ENCODE results near the gene DPY19L1. TPM values are rescaled to one million over a fixed set of nuclear protein-coding genes. Genes with fewer than 3 reads are reported as not detected.
"Not testable (repeated sequence)": the region's sequence is repeated elsewhere in the genome, so short reads cannot be mapped to it uniquely, and the experiment has no call there.

DPY19L1 gene
- polyA plus RNA-seq, 10 donors, result 18.4 to 36.9 (median 21.5) TPM

GRCh38 chr7:34928052-34928451, 109.2 kb downstream of the DPY19L1 start:
- DNase-seq, result no peak

- DNase-seq, result not testable (repeated sequence)
Observed at GRCh38 chr7:34920470-34920869, 116.8 kb downstream of the DPY19L1 start.

- DNase-seq, result not testable (repeated sequence)
Observed at GRCh38 chr7:34919038-34919437, 118.2 kb downstream of the DPY19L1 start.

- not testable (repeated sequence) for DNase-seq
Observed at GRCh38 chr7:34918198-34918861, 119.0 kb downstream of the DPY19L1 start.

- DNase-seq, result not testable (repeated sequence)
Observed at GRCh38 chr7:34917515-34917914, 119.8 kb downstream of the DPY19L1 start.

GRCh38 chr7:34916267-34916666, 121.0 kb downstream of the DPY19L1 start:
- no peak for DNase-seq

GRCh38 chr7:34912236-34912635, 125.0 kb downstream of the DPY19L1 start:
- no peak for DNase-seq

- not testable (repeated sequence) for DNase-seq
Observed at GRCh38 chr7:34906266-34906850, 130.9 kb downstream of the DPY19L1 start.

- DNase-seq, result no peak
Observed at GRCh38 chr7:34904987-34905386, 132.3 kb downstream of the DPY19L1 start.

GRCh38 chr7:34903921-34904320, 133.4 kb downstream of the DPY19L1 start:
- DNase-seq, result not testable (repeated sequence)

- DNase-seq, result no peak
Observed at GRCh38 chr7:34902182-34902581, 135.1 kb downstream of the DPY19L1 start.

GRCh38 chr7:34900891-34901513, 136.3 kb downstream of the DPY19L1 start:
- no peak for DNase-seq

GRCh38 chr7:34895202-34895601, 142.1 kb downstream of the DPY19L1 start:
- no peak for DNase-seq

- no peak for DNase-seq
Observed at GRCh38 chr7:34889951-34890350, 147.3 kb downstream of the DPY19L1 start.

GRCh38 chr7:34886856-34887255, 150.4 kb downstream of the DPY19L1 start:
- no peak for DNase-seq

GRCh38 chr7:34883855-34884254, 153.4 kb downstream of the DPY19L1 start:
- DNase-seq, result not testable (repeated sequence)

GRCh38 chr7:34879871-34880270, 157.4 kb downstream of the DPY19L1 start:
- DNase-seq, result no peak

GRCh38 chr7:34878944-34879735, 158.1 kb downstream of the DPY19L1 start:
- not testable (repeated sequence) for DNase-seq

Data from muscle of back (tissue), 11 donors.